Superior temporal gyrus (tissue), 1 donor: ENCODE data around the gene MKKS.
"Not testable (repeated sequence)": the region's sequence is repeated elsewhere in the genome, so short reads cannot be mapped to it uniquely, and the experiment has no call there.

Source experiments
- DNase-seq: peaks from one replicate; pipeline ENCODE4 v3.0.0-alpha.2; 2016; ENCODE audit errors: extremely low spot score

MKKS gene

DNA sequence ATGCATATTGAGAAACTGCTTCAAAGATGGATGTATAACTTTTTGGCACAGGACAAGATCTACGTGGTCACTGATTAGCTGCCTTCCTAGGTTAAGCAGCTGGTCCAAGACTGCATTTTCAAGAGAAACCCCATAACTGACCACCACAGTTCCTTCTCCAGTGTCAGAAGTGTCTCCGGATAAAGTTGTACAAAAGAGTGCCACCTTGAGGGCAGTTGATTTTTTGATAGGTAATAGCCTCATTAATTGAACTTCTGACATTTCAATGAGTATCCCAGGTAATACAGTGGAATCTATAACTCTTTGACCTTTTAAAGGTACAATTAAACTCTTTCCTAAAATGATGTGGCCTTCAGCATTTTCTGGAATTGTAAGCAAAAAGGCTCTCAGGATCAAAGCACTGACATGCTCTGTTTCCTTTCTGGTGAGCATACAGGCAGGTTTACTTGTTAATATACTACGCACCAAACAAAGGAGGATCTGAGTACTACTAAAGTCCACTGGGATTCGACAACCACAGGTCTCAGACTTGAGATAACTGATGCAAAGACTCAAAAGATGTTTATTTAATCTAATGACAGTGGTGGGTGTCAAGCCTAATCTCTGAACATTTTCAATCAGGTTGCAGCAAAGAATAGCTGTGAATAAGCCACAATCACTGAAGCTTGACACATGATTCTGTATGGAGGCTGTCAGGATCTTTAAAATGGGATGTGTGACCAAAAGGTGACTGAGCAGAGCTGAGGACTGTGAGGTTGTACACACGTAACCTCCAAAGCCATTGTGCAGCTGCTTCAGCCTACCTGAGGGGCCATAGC lies 21.2 kb downstream of the MKKS start:
- no peak for DNase-seq

DNA sequence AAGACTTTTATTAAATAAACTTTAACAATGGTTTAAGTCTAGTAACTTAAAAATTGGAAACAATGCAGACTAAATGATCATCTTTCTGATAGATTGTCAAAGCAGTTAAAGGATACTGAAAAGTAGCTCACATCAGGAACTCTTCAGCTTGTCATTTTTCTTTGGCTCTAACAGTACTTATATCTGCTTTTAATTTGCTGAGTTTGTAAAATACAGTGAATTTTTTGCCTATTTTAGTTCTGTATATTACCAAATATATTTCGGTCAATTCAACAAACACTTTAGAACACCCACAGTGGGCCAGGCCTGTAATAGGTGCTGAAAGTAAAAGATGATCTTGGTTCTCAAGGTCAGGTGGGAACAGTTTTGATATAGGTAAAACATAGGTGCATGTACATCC lies 22.3 kb downstream of the MKKS start:
- DNase-seq, result no peak

DNA sequence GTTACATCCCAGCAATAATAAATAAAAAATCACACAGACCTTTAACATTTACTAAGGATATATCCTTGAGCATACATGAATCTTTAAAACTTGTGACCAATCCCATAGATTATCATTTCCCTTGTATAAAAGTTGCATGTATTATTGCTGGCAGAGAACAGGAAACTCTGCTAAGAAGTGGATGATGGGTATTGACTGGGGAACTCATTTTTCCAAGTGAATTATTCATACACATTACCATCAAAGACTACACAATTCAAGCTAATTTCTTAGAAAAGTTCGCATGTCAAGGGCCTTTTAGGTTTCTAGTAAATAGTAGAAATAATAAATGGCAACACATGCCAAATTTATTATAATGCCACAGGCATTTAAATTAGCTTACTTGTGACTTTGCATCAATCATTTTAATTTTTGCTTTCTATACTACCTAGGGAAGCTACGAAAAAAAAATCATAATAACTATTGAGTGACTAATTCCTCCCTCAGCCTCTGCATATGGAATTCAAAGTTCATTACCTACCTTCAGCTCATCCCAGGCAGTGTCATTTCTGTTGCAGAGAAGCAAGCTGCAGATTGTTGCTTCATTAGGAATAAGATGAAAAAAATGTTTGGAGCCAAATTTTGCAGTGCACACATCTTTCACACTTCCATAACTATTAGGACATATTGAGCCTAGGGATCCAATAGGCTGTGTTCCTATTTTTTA lies 25.8 kb downstream of the MKKS start:
- no peak for DNase-seq

DNA sequence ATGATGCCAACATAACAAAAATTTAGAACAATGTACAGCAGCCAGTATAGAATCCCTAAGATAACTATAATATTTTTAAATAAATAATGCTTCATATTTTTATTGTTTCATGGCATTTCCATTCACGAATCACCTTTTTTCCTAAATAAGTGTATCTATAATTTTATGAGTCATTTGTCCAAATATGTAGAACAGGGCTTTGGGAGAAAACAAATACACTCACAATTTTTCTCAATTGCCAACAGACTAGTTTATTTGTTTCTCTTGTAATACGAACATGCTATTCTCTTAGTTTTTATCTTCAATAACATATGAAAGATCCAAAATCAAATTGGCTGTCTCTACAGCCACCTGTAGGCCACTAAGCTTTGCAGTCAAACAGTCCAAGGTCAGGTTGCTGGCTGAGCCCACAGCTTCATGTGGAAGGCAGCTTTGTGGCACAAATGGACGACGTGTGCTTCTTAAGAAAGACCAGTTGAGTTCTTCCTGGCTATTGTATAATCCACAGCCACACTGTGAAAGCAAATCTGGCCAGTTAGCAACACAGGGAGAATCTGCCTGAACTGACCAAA lies 29.0 kb downstream of the MKKS start:
- DNase-seq, result no peak

DNA sequence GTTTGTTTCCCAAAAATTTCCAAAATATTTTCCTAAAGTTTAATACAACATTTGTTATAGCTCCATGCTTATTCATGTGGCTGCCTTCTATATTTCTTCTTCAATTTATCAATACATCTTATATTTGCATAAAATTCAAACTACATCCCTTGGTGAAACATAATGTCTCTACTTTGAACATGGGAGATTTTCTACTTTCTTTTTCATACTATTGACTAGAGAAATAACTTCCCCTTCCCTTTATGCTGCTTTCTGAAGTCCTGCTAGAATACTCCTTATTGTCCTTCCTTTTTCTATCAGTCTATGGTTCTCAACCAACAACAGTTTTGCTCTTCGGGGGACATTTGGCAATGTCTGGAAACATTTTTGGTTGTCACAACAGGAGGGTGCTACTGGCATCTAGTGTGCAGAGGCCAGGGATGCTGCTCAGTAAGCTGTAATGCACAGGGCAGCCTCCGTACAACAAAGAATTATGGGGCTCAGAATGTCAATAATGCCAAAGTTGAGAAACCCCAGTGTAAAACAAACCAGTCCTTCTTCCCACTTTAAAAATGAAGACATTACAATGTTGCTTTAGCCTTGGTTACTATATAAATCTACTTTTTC lies 29.9 kb downstream of the MKKS start:
- no peak for DNase-seq

DNA sequence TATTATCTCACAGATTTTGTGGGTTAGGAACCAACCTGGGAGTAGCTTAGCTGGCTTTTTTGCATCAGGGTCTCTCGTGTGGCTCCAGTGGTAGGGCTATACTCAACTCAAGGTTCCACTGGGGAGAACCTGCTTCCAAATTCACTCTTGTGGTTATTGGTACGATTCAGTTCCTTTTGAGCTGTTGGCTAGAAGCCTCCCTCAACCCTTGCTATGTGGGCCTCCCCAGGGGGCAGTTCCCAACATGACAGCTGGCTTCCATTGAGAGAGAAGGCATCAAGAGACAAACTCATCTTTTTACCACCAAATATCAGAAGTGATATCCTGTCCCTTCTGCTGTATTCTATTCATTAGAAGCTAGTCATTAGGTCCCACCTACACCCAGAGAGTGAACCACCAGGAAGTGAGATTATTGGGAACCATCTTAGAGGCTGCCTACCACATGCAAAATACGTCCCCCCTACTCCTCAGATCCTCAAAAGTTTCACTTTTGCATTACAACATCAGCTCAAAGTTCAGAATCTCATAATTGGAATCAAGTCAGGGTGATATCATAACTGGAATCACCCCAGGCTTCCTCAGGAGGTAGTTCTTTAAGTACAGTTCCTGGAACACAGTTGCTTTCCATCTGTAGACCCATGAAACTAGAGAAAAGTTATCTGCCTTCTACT lies 30.9 kb downstream of the MKKS start:
- no peak for DNase-seq

DNA sequence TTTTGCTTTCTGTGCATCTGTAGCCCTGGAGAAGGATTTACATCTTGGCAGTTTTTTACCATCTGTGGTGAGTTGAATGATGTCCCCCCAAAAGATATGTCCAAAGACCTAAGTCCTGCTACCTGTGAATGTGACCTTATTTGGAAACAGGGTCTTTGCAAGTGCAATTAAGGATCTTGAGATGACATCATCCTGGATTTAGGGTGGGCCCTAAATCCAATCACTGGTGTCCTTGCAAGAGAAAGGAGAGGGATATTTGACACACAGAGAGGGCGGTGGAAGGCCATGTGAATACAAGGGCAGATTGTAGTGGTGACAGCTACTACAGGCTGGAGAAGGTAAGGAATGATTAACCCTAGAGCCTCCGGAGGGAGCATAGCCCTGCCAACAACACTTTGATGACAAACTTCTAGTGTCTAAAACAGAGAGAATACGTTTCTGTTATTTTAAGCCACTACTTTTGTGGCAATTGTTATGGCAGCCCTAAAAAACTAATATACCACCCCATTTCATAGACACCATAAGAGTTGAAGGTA lies 35.1 kb downstream of the MKKS start:
- DNase-seq, result no peak

DNA sequence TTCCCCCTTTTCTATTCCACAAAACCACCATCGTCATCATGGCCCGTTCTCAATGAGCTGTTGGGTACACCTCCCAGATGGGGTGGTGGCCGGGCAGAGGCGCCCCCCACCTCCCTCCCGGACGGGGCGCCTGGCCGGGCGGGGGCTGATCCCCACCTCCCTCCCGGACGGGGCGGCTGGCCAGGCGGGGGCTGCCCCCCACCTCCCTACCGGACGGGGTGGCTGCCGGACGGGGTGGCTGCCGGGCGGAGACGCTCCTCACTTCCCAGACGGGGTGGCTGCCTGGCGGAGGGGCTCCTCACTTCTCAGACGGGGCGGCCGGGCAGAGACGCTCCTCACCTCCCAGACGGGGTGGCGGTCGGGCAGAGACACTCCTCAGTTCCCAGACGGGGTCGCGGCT lies 39.3 kb downstream of the MKKS start:
- DNase-seq, result not testable (repeated sequence)

DNA sequence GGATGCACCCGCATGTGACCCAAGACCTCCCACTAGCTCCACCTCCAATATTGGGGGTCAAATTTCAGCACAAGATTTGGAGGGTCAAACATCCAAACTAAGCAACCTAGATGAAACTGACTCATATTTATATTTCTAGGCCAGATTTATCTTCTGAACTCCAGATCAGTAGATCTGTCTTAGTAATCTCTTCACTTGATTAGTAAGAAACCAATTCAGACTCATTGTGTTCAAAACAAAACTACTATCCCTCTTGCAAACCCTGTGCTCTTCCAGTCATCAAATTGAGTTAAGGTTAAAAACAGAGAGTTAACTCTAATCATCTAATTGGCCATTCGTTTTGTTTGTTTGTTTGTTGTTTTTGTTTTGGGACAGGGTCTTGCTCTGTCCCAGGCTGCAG lies 43.3 kb downstream of the MKKS start:
- DNase-seq, result no peak

DNA sequence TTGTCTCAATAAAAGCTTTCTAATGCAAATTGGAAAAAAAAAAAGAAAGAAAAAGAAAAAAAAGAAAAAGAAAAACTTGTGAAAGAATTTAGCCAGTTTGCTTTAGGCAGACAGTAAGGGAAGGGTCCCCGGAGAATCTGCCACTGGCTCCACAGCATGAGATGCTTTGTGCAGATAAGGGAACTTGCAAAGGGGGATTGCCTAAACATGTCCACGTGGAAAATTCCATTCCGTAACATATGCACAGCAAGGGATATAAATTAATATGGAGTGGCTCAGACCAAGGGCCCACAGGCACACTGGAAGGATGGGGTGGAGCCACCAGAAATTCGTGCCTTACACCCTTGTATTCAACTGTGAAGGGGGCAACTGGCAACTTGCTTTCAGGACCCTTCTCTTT lies 45.4 kb downstream of the MKKS start:
- DNase-seq, result no peak

DNA sequence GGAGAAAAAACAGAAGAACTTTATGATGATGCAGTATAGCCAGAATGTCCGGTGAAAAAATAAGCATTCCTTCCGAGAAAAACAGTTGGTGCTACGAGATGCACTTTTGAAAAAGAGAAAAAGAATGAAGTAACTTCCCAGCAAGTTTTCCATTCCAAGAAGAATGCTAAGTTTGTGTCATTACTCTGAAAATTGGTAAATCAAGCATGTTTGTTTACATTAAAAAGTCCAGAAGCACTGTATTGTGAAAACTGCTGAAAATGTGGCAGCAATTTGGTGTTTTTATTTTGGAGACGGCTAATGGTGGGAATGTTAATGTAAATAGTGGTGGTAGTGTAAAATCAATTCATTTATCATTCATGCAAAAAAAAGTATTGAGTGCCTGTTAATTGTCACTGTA lies 46.3 kb downstream of the MKKS start:
- no peak for DNase-seq

DNA sequence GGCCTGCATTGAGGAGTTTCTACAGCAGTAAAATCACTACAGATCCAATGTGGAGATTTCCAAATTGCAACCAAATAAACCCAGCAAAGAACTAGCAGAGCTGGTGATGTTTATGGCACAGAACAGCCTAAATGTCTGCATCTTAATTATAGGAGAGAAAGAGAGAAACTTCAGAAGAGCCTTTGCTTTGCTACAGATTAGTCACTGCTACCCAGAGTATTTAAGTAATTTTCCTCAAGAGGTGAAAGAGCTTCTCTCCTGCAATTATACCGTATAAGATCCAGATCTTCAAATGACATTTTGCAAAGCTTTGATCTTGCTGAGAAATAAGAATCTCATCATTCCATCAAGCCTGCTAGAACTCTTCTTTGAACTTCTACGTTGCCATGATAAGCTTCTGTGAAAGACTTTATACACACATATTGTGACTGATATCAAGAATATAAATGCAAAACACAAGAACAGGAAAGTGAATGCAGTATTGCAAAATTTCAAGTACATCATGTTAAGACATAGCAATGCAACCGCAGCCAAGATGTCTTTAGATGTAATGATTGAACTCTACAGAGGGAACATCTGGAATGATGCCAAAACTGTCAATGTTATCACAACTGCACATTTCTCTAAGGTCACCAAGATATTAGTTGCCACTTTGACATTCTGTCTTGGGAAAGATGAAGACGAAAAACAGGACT lies 48.0 kb downstream of the MKKS start:
- DNase-seq, result no peak

DNA sequence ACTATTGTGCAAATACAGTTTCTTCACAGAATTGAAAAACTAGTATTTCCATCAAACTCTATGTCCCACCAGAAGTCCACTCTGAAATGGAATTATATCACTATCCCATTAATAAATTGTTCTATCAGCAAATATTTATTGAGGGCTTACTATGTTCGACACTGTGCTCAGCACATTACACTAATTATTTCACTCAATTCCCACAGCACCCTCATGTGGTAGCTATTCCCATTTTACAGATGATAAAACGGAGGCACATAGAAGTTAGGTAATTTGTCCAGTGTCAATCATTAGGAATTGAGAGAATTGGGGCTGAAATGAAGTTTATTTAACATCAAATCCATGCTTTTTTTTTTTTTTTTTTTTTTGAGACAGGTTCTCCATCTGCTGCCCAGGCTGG lies 52.5 kb downstream of the MKKS start:
- no peak for DNase-seq

DNA sequence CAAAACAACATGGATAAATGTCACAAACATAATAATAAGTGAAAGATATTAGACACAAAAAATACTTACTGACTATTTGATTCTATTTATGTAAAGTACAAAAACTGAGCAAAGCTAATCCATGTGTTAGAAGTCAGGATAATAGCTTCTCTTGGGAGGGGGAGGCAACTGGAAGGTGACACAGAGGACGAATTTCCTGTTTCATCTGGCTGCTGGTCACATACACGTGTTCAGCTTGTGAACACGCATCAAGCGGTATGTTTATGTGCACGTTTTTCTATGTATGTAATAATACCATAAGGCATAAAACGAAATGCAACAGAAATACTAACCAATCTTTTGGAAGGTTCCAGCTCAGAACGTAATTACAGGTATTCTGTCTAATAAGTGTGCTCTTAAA lies 54.3 kb downstream of the MKKS start:
- no peak for DNase-seq

DNA sequence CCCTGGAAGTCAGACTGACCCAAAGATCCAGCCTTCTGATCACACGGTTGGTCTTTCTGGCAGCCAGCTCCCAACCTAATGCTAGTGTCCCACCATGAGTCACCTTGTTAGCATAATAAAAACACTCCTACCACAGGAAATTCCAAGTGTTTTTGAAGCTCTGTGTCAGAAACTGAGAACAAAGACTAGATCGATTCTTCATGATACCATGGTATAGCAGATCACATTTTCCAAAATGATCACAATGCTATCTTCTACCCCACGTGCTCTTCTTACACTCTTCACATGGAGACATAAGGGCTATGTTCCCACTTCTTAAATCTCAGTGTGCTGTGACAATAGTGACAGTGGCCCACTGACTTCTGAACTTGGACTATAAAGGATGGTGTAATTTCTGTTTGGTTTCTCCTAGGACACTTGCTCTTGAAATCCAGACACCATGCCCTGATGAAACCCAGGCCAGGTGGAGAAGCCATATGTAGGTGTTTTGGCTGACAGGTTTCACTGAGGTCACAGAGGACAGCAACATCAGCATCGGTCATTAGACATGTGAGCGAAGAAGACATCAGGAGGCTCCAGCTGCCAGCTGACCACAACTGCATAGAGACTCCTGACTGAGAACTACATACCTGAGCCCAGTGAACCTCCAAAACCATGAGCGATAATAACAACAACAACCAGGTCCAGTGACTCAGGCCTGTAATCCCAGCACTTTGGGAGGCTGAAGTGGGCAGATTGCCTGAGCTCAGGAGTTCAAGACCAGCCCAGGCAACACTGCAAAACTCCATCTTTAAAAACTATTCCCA lies 57.5 kb downstream of the MKKS start:
- no peak for DNase-seq

DNA sequence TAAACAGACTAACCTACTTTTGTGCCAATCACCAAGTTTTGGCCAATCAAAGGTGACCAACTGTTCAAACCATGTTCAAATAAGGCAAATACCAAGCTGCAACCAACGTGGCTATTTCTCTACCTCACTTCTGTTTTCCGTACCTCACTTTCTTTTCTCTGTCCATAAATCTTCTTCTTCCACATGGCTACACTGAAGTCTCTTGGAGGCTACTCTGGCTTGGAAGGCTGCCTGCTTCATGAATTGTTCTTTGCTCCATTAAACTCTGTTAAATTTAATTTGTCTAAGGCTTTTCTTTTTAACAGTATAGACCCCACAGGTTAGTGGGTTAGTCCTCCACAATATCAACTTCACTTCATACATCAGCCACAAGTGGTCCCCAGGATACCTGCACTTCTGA lies 58.8 kb downstream of the MKKS start:
- DNase-seq, result no peak

DNA sequence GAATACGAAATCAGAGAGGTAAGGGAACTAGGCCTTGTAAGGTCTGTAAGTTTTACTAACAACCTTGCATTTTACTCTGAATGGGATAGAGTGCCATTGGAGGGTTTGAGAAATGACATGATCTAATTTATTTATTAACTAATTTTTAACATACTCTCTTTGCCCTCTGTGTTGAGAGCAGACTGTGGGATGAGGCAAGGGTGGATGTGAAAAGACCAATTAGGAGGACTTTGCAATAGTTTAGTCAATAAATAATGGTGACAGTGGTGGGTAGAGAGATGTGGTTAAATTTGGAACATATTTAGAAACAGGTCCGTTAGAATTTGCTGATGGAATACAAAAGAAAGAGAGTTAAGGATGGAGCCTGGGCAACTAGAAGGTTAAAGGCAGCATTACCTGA lies 60.0 kb downstream of the MKKS start:
- no peak for DNase-seq

DNA sequence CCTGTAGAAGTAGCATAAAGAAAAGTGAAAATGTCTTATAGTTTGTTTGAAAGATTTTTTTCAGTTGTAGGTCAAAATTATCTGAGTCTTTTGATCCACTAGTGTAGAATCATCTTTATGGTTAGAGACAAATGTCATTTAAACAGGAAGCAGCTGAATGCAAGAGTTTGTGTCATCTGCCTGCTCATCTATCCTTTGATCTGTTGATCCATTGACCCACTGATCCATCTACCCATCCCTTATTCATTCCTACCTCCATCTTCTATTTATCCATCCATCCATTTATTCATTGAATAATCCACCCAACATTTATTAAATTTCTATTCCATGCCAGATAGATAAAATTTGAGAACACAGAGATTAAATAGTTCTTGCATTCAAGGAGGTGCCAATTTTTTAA lies 62.6 kb downstream of the MKKS start:
- DNase-seq, result no peak

DNA sequence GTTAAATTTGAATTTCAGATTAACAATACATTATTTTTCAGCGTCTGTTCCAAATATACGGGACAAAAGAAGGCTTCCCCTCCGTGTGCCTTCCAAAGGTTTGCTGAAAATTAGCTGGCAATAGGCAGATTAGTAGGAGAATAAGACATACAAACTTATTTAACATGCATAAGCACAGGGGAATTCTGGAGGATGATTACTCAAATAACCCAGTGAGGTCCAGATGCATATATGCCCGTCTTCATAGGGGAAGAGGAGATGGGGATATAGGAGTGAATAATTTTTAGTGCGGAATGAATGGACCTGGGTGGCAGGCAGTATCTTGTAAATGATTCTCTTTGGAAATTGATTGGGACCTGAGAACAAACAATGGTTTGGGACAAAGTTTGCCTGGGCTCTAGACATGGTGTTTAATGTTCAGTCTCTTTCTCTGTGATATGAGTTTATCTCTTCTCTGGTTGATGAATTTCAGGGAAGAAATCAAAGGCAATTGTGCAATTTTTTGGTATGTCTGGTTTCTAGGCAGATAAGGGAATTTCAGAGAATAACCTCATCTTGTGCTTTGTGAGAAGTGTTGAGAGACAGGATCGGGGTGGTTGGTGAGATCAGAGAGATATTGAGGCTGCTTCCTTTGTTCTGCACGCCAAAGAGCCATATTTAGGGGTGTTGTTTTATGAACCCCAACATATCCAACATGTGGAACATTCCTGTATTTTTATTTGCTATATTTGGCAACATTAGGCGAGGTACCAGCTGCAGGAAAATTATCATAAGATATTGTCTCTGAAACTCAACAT lies 63.7 kb downstream of the MKKS start:
- DNase-seq, result no peak

DNA sequence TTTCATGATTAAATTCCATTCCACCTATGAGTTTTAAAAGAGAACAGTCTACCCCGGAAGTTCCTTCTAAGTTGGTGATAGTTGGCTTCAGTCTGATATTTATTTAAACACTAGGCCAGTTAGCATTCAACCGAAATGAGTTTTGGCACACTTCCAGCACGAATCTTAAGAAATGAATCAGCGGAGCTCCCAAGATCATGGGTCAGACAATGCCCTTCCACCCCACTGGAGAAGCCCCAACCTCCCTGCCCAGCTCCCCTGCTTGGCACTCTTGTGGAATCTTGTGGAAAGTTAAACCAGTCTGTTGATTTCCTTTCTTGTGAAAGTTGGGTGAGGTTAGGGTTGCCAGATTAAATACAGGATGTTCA lies 64.3 kb downstream of the MKKS start:
- no peak for DNase-seq
